GM12873 (cell line): ENCODE data around the gene EDN1.

Experiments used
- TF ChIP-seq, protein P1 (sequence below): IDR thresholded peaks from 2 replicates; pipeline ENCODE4 v1.5.1; 2012; ENCODE audit warnings: low read depth, mild to moderate bottlenecking, moderate library complexity, low read length, control low read depth; ENCODE audit not compliant: insufficient read depth; ENCODE audit errors: missing control alignments

The EDN1 gene

DNA sequence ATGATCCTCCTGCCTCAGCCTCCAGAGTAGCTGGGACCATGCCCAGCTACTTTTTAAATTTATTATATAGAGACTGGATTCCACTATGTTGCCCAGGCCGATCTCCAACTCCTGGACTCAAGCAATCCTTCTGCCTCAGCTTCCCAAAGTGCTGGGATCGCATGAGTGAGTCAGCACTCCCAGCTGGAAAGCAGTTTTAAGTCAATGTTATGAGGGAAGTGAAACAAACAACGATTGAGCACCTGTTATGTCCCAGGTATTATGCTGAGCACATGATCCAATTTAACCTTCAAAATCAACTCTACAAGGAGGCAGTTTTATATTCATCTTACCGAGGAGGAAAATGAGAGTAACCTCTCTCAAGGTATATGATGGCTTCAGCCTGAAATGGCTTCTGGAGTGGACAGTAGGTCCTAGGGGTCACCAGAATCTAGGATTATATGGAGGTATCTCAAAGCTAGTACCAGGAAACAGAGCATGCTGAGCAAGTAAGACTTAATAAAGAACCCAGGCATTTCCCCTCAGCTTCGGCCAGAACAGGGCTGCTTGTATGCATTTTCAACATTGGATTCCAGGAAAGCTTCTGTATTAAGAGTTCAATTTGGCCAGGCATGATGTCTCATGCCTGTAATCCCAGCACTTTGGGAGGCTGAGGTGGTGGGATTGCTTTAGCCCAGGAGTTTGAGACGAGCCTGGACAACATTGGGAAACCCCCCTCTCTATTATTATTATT lies 55.0 kb downstream of the EDN1 start:
- TF ChIP-seq, protein P1, sequence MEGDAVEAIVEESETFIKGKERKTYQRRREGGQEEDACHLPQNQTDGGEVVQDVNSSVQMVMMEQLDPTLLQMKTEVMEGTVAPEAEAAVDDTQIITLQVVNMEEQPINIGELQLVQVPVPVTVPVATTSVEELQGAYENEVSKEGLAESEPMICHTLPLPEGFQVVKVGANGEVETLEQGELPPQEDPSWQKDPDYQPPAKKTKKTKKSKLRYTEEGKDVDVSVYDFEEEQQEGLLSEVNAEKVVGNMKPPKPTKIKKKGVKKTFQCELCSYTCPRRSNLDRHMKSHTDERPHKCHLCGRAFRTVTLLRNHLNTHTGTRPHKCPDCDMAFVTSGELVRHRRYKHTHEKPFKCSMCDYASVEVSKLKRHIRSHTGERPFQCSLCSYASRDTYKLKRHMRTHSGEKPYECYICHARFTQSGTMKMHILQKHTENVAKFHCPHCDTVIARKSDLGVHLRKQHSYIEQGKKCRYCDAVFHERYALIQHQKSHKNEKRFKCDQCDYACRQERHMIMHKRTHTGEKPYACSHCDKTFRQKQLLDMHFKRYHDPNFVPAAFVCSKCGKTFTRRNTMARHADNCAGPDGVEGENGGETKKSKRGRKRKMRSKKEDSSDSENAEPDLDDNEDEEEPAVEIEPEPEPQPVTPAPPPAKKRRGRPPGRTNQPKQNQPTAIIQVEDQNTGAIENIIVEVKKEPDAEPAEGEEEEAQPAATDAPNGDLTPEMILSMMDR, result no peak

DNA sequence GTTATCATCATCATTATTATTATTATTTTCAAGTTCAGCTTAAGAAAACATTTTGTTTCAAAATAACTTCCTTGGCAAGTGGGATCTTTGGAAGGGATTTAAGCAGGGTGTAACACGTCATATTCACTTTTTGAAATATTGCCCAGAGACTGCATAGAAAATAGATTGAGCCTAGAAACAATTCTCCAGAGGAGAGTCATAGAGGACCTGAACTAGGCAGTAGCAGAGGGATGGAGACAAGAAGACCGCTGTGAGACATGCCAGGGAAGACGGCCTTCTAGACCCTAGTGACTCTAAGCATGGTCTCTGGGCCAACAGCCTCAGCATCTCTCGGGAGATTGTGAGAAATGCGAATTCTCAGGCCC lies 55.5 kb downstream of the EDN1 start:
- TF ChIP-seq, protein P1, result no peak
